ENCODE data around the gene DPP6. TPM values are rescaled to one million over a fixed set of nuclear protein-coding genes. Genes with fewer than 3 reads are reported as not detected.

The DPP6 gene
- total RNA-seq, 1 donor from 2014 or later: 0.39 TPM

DNA sequence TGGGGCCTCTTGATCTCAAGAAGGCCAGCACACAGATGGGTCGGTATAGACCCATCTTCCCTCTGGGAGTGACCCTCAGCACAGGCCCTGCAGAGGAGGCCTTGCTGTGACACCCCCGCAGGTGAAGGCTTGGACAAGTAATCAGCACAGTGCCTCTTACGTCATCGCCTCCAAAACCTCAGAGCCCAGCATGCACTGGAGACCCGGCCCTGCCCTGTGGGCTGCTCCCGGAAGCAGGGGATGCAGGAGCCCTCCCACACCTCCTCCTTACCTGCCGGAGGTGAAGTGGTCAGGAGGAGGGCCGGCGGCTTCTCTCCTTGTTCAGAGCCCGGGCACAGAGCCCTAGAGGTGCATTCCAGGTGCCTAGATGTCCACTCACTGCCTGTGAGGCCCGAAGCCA, 829.3 kb downstream of the DPP6 start:
- Histone ChIP-seq H3K36me3 (no peaks in the 10 kb centered on the region), H2AFZ (replicated peaks) (no peak overlapping the region), H3K79me2 (ENCODE audit: low read depth) (no peaks in the 10 kb centered on the region), H3K9me3 (ENCODE audit: low read depth) (no peaks in the 10 kb centered on the region), H3K4me2 (no peak overlapping the region), H4K20me1 (ENCODE audit: low read depth) (no peaks in the 10 kb centered on the region), H3K9ac (no peak overlapping the region), H3K27ac (no peak overlapping the region), H3K4me3 (no peak overlapping the region), H3K27me3 (no peaks in the 10 kb centered on the region), H3K4me1 (peaks cover 6% of the 10 kb centered on the region), H3F3A (ENCODE audit: low read depth) (peaks cover 18% of the 10 kb centered on the region)
- no peaks in the 10 kb centered on the region for H3K36me3 Mint-ChIP-seq
- no peak overlapping the region for H3K27ac Mint-ChIP-seq
- TF ChIP-seq, protein P1, sequence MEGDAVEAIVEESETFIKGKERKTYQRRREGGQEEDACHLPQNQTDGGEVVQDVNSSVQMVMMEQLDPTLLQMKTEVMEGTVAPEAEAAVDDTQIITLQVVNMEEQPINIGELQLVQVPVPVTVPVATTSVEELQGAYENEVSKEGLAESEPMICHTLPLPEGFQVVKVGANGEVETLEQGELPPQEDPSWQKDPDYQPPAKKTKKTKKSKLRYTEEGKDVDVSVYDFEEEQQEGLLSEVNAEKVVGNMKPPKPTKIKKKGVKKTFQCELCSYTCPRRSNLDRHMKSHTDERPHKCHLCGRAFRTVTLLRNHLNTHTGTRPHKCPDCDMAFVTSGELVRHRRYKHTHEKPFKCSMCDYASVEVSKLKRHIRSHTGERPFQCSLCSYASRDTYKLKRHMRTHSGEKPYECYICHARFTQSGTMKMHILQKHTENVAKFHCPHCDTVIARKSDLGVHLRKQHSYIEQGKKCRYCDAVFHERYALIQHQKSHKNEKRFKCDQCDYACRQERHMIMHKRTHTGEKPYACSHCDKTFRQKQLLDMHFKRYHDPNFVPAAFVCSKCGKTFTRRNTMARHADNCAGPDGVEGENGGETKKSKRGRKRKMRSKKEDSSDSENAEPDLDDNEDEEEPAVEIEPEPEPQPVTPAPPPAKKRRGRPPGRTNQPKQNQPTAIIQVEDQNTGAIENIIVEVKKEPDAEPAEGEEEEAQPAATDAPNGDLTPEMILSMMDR (IDR thresholded peaks at IDR 0.05): no peak
- no peak for TF ChIP-seq EZH2phosphoT487 (IDR thresholded peaks at IDR 0.05)
- H3K4me1 Mint-ChIP-seq: peaks cover 7% of the 10 kb centered on the region
- peaks cover 4% of the 10 kb centered on the region for H3K27me3 Mint-ChIP-seq (ENCODE audit: insufficient read depth, low read depth)
- no peak overlapping the region for H3K4me3 Mint-ChIP-seq
- no peak for DNase-seq (ENCODE audit: low spot score)
- no peaks in the 10 kb centered on the region for H3K9me3 Mint-ChIP-seq

DNA sequence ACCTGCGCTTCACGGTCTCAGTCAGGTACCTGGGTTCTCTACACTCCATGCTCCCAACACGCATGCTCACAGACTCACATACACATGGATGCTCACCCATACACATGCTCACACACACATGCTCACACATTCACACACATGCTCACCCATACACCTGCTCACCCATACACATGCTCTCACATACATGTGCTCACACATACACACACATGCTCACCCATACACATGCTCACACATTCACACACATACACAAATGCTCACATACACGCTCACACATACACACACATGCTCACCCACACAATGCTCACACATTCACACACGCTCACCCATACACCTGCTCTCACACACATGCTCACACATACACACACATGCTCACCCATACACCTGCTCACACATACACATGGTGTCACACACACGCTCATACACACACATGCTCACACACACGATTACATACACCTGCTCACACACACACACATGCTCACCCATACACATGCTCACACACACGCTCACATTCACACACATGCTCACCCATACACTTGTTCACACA, 830.8 kb downstream of the DPP6 start:
- no peak overlapping the region for H3K4me3 Mint-ChIP-seq
- Histone ChIP-seq H3F3A (ENCODE audit: low read depth) (peaks cover 13% of the 10 kb centered on the region), H3K36me3 (no peaks in the 10 kb centered on the region), H3K4me3 (no peak overlapping the region), H3K4me2 (no peak overlapping the region), H3K27me3 (no peaks in the 10 kb centered on the region), H3K79me2 (ENCODE audit: low read depth) (no peaks in the 10 kb centered on the region), H3K9me3 (ENCODE audit: low read depth) (no peaks in the 10 kb centered on the region), H3K27ac (no peak overlapping the region), H4K20me1 (ENCODE audit: low read depth) (no peaks in the 10 kb centered on the region), H3K9ac (no peak overlapping the region), H3K4me1 (no peaks in the 10 kb centered on the region), H2AFZ (replicated peaks) (no peak overlapping the region)
- TF ChIP-seq EZH2 (IDR thresholded peaks at IDR 0.05): no peak
- TF ChIP-seq, protein P1 (IDR thresholded peaks at IDR 0.05): no peak
- no peak for TF ChIP-seq EZH2phosphoT487 (IDR thresholded peaks at IDR 0.05)
- no peaks in the 10 kb centered on the region for H3K4me1 Mint-ChIP-seq
- DNase-seq (ENCODE audit: low spot score): no peak
- H3K36me3 Mint-ChIP-seq: no peaks in the 10 kb centered on the region
- no peak overlapping the region for H3K27ac Mint-ChIP-seq
- no peaks in the 10 kb centered on the region for H3K9me3 Mint-ChIP-seq
- H3K27me3 Mint-ChIP-seq (ENCODE audit: insufficient read depth, low read depth): no peaks in the 10 kb centered on the region

DNA sequence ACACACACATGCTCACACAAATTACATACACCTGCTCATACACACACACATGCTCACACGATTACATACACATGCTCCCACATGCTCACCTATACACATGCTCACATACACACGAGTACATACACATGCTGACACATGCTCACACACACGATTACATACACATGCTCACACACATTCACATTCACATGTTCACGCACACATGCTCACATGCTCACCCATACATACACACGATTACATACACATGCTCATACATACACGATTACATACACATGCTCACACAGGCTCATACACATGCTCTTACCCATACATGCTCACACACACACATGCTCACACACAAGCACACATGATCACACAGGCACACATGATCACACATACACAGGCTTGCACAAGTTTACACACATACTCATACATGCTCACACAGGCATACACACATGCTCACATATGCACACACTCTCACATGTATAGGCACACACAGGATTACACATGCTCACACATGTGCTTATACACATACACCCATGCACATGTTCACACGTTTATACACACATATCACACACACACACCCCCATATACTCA, 832.2 kb downstream of the DPP6 start:
- no peaks in the 10 kb centered on the region for H3K36me3 ChIP-seq
- Mint-ChIP-seq H3K9me3 (no peaks in the 10 kb centered on the region), H3K36me3 (no peaks in the 10 kb centered on the region), H3K27me3 (ENCODE audit: insufficient read depth, low read depth) (no peaks in the 10 kb centered on the region), H3K4me1 (no peaks in the 10 kb centered on the region), H3K4me3 (no peak overlapping the region), H3K27ac (no peak overlapping the region)
- H3K79me2 ChIP-seq (ENCODE audit: low read depth): no peaks in the 10 kb centered on the region
- no peak overlapping the region for H3K4me2 ChIP-seq
- TF ChIP-seq, protein P1 (IDR thresholded peaks at IDR 0.05): no peak
- TF ChIP-seq EZH2phosphoT487 (IDR thresholded peaks at IDR 0.05) (no peak), EZH2 (IDR thresholded peaks at IDR 0.05) (no peak)
- H2AFZ ChIP-seq (replicated peaks): no peak overlapping the region
- H3K4me1 ChIP-seq: no peaks in the 10 kb centered on the region
- H4K20me1 ChIP-seq (ENCODE audit: low read depth): no peaks in the 10 kb centered on the region
- H3K9ac ChIP-seq: no peak overlapping the region
- no peaks in the 10 kb centered on the region for H3K9me3 ChIP-seq (ENCODE audit: low read depth)
- H3K27me3 ChIP-seq: no peaks in the 10 kb centered on the region
- H3K27ac ChIP-seq: no peak overlapping the region
- H3F3A ChIP-seq (ENCODE audit: low read depth): peaks cover 13% of the 10 kb centered on the region
- H3K4me3 ChIP-seq: no peak overlapping the region
- no peak for DNase-seq (ENCODE audit: low spot score)

Data from neural progenitor cell (in vitro differentiated cells).